H9 (cell line): ENCODE measurements around the gene CCDC63. TPM values are rescaled to one million over a fixed set of nuclear protein-coding genes. Genes with fewer than 3 reads are reported as not detected.

Experiments
- DNase-seq: peaks from one replicate; pipeline ENCODE4 v3.0.0-alpha.2; 2017
- H2AFZ ChIP-seq: one replicate; pipeline ENCODE4 v1.6.1; 2013; ENCODE audit warnings: mild to moderate bottlenecking, low read length, control low read depth, moderate library complexity
- H2AK5ac ChIP-seq: 2 replicates; pipeline ENCODE4 v1.6.1; 2013; ENCODE audit warnings: low read length, control low read depth, mixed read lengths; ENCODE audit not compliant: insufficient read length
- H2BK120ac ChIP-seq: one replicate; pipeline ENCODE4 v1.6.1; 2013; ENCODE audit warnings: low read depth, mild to moderate bottlenecking, low read length, control low read depth, inconsistent platforms; ENCODE audit not compliant: poor library complexity, severe bottlenecking
- H2BK12ac ChIP-seq: 2 replicates; pipeline ENCODE4 v1.6.1; 2013; ENCODE audit warnings: low read length, control low read depth, mixed read lengths, low read depth; ENCODE audit not compliant: insufficient read length
- H2BK15ac ChIP-seq: 2 replicates; pipeline ENCODE4 v1.6.1; 2013; ENCODE audit warnings: low read depth, low read length, control low read depth
- H2BK20ac ChIP-seq: one replicate; pipeline ENCODE4 v1.6.1; 2013; ENCODE audit warnings: low read depth, mild to moderate bottlenecking, low read length, control low read depth, inconsistent platforms; ENCODE audit not compliant: poor library complexity, severe bottlenecking
- H2BK5ac ChIP-seq: 2 replicates; pipeline ENCODE4 v1.6.1; 2013; ENCODE audit warnings: low read length, control low read depth, mixed read lengths; ENCODE audit not compliant: insufficient read length
- H3K14ac ChIP-seq: 2 replicates; pipeline ENCODE4 v1.6.1; 2013; ENCODE audit warnings: low read length, control low read depth; ENCODE audit not compliant: insufficient read depth
- H3K18ac ChIP-seq: 2 replicates; pipeline ENCODE4 v1.6.1; 2013; ENCODE audit warnings: low read depth, mild to moderate bottlenecking, mixed read lengths, low read length, control low read depth; ENCODE audit not compliant: insufficient read length
- H3K23ac ChIP-seq: 2 replicates; pipeline ENCODE4 v1.6.1; 2013; ENCODE audit warnings: low read length, control low read depth, mixed read lengths, low read depth; ENCODE audit not compliant: insufficient read length
- H3K23me2 ChIP-seq: 2 replicates; pipeline ENCODE4 v1.6.1; 2013; ENCODE audit warnings: low read depth, mild to moderate bottlenecking, mixed read lengths, low read length, control low read depth; ENCODE audit not compliant: insufficient read length, poor library complexity, severe bottlenecking
- H3K27ac ChIP-seq: 2 replicates; pipeline ENCODE4 v1.5.1; 2013; ENCODE audit warnings: low read length, control low read depth, mixed read lengths, low read depth; ENCODE audit not compliant: insufficient read length
- H3K27me3 ChIP-seq: 2 replicates; pipeline ENCODE4 v1.6.1; 2013; ENCODE audit warnings: low read length, control low read depth, inconsistent platforms; ENCODE audit not compliant: insufficient read depth
- H3K4ac ChIP-seq: 2 replicates; pipeline ENCODE4 v1.6.1; 2013; ENCODE audit warnings: low read depth, mild to moderate bottlenecking, control low read depth, inconsistent platforms, low read length, moderate library complexity
- H3K4me1 ChIP-seq: 2 replicates; pipeline ENCODE4 v1.6.1; 2013; ENCODE audit warnings: low read length, control low read depth, inconsistent platforms; ENCODE audit not compliant: insufficient read depth
- H3K4me2 ChIP-seq: 2 replicates; pipeline ENCODE4 v1.6.1; 2013; ENCODE audit warnings: low read length, control low read depth, mixed read lengths; ENCODE audit not compliant: insufficient read length, insufficient read depth
- H3K56ac ChIP-seq: 2 replicates; pipeline ENCODE4 v1.6.1; 2013; ENCODE audit warnings: low read depth, mild to moderate bottlenecking, mixed read lengths, low read length, control low read depth; ENCODE audit not compliant: insufficient read length
- H3K79me1 ChIP-seq: 2 replicates; pipeline ENCODE4 v1.6.1; 2013; ENCODE audit warnings: low read depth, mild to moderate bottlenecking, moderate library complexity, low read length, control low read depth, inconsistent platforms; ENCODE audit not compliant: insufficient read depth, poor library complexity, severe bottlenecking
- H3K79me2 ChIP-seq: 2 replicates; pipeline ENCODE4 v1.6.1; 2013; ENCODE audit warnings: low read length, control low read depth, inconsistent platforms; ENCODE audit not compliant: insufficient read depth
- H3K9ac ChIP-seq: 2 replicates; pipeline ENCODE4 v1.6.1; 2013; ENCODE audit warnings: low read length, control low read depth, mixed read lengths; ENCODE audit not compliant: insufficient read length; ENCODE audit errors: extremely low read depth
- H3K9me3 ChIP-seq: one replicate; pipeline ENCODE4 v1.6.1; 2013; ENCODE audit warnings: low read depth, low read length, inconsistent platforms; ENCODE audit not compliant: control insufficient read depth
- H3T11ph ChIP-seq: one replicate; pipeline ENCODE4 v1.6.1; 2013; ENCODE audit warnings: mild to moderate bottlenecking, low read length, control low read depth, inconsistent platforms
- H4K20me1 ChIP-seq: one replicate; pipeline ENCODE4 v1.6.1; 2013; ENCODE audit not compliant: control insufficient read depth, insufficient read length, insufficient read depth
- H4K5ac ChIP-seq: 2 replicates; pipeline ENCODE4 v1.6.1; 2013; ENCODE audit warnings: low read depth, mild to moderate bottlenecking, mixed read lengths, low read length, control low read depth; ENCODE audit not compliant: insufficient read length
- H4K8ac ChIP-seq: replicated peaks from 2 replicates; pipeline ENCODE4 v1.6.1; 2013; ENCODE audit warnings: low read length, control low read depth, mixed read lengths, low read depth; ENCODE audit not compliant: insufficient read length
- H4K91ac ChIP-seq: 2 replicates; pipeline ENCODE4 v1.6.1; 2013; ENCODE audit warnings: low read depth, mild to moderate bottlenecking, moderate library complexity, mixed read lengths, low read length, control low read depth; ENCODE audit not compliant: insufficient read length
- H3K27ac Mint-ChIP-seq, 3 experiments: 2 replicates in 2 of 3; 3 replicates in 1 of 3; pipeline ENCODE4 v1.8.0; 2020 to 2021; ENCODE audit warnings: mixed read lengths in 3 of 3, mild to moderate bottlenecking in 1 of 3, moderate library complexity in 1 of 3
- H3K27me3 Mint-ChIP-seq: 2 replicates; pipeline ENCODE4 v1.8.0; 2021; ENCODE audit warnings: low read depth, mild to moderate bottlenecking, moderate library complexity, mixed read lengths
- H3K36me3 Mint-ChIP-seq, 3 experiments: 2 replicates in 2 of 3; 3 replicates in 1 of 3; pipeline ENCODE4 v1.8.0; 2020 to 2021; ENCODE audit warnings: low read depth in 3 of 3, mixed read lengths in 3 of 3; ENCODE audit not compliant: insufficient read depth in 1 of 3
- H3K4me1 Mint-ChIP-seq, 2 experiments: 2 replicates each; pipeline ENCODE4 v1.8.0; 2020; ENCODE audit warnings: mixed read lengths in 2 of 2
- H3K4me3 Mint-ChIP-seq, 2 experiments: 2 replicates in 1 of 2; 3 replicates in 1 of 2; pipeline ENCODE4 v1.8.0; 2020 to 2021; ENCODE audit warnings: mild to moderate bottlenecking in 2 of 2, mixed read lengths in 2 of 2, moderate library complexity in 1 of 2
- H3K9me3 Mint-ChIP-seq, 2 experiments: 2 replicates in 1 of 2; 3 replicates in 1 of 2; pipeline ENCODE4 v1.8.0; 2020; ENCODE audit warnings: mild to moderate bottlenecking in 2 of 2, mixed read lengths in 2 of 2, moderate library complexity in 1 of 2
- WGBS: extraction: QIAGEN DNeasy Blood & Tissue Kit; methylation state at CpG from one replicate; pipeline ENCODE4 v1.1.7; 2013; ENCODE audit warnings: missing lambda C conversion rate, low lambda C conversion rate, mixed read lengths; ENCODE audit not compliant: insufficient read length; ENCODE audit errors: extremely low coverage; 5-methylcytosine and 5-hydroxymethylcytosine counted together
- total RNA-seq: library from RNA; stranded (reverse); gene quantifications from 2 replicates; pipeline ENCODE4 v1.2.1, GENCODE V29; 2021
- TF ChIP-seq, protein P1 (sequence below): fragments of 200-600 bp; sonication (generic); conservative IDR thresholded peaks from 3 replicates; pipeline ENCODE4 v1.8.0; 2021; ENCODE audit warnings: antibody characterized with exemption, mild to moderate bottlenecking

Gene CCDC63
- total RNA-seq, 1 experiment from 2014 or later, result 0.77 TPM

DNA sequence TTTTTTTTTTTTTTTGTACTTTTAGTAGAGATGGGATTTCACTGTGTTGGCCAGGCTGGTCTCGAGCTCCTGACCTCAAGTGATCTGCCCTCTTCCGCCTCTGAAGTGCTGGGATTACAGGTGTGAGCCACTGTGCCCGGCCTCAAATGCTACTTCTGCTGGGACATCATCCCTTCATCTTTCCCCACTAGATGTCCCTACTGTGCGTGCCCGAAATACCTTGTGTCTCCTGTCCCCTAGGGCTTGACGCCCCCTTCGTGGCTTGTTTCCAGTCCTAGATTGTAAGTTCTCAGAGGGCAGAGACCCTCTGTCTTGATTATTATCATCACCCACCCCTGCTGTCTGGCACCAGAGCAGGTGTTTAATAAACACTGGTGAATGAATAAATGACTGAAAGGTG, 14.9 kb downstream of the CCDC63 start:
- no peak overlapping the region for H4K8ac ChIP-seq

More for the DNA sequence above, 14.9 kb downstream of the CCDC63 start:
- H3K4me1 Mint-ChIP-seq, result peaks cover 44 to 59% of the 10 kb centered on the region in 2 experiments
- no peak overlapping the region for H3K4ac ChIP-seq
- no peak overlapping the region for H2BK5ac ChIP-seq
- no peaks in the 10 kb centered on the region; a peak in 1 of 7 replicates for H3K36me3 Mint-ChIP-seq
- H3K18ac ChIP-seq, result no peak overlapping the region
- no CpG with 5 or more reads among the region's 7 CpGs for WGBS
- no peak overlapping the region for H3K14ac ChIP-seq
- H2AK5ac ChIP-seq, result no peak overlapping the region
- no peaks in the 10 kb centered on the region for H3K79me1 ChIP-seq
- no peaks in the 10 kb centered on the region for H3K9me3 ChIP-seq
- H4K91ac ChIP-seq, result no peak overlapping the region
- no peak overlapping the region for H2BK20ac ChIP-seq
- H2BK120ac ChIP-seq, result no peak overlapping the region
- no peaks in the 10 kb centered on the region for H3K27me3 ChIP-seq
- no peak overlapping the region for H3K9ac ChIP-seq
- H3K56ac ChIP-seq, result no peak overlapping the region
- no peak overlapping the region for H3K4me3 Mint-ChIP-seq
- H3K4me2 ChIP-seq, result no peak overlapping the region
- no peak overlapping the region for H4K5ac ChIP-seq
- H3K27me3 Mint-ChIP-seq, result peaks cover 3% of the 10 kb centered on the region
- H2BK12ac ChIP-seq, result no peak overlapping the region
- peaks cover 7% of the 10 kb centered on the region; the same call in 1 of the 2 replicates for H3K4me1 ChIP-seq
- no peak overlapping the region for H3T11ph ChIP-seq
- H3K79me2 ChIP-seq, result no peaks in the 10 kb centered on the region
- TF ChIP-seq, protein P1, sequence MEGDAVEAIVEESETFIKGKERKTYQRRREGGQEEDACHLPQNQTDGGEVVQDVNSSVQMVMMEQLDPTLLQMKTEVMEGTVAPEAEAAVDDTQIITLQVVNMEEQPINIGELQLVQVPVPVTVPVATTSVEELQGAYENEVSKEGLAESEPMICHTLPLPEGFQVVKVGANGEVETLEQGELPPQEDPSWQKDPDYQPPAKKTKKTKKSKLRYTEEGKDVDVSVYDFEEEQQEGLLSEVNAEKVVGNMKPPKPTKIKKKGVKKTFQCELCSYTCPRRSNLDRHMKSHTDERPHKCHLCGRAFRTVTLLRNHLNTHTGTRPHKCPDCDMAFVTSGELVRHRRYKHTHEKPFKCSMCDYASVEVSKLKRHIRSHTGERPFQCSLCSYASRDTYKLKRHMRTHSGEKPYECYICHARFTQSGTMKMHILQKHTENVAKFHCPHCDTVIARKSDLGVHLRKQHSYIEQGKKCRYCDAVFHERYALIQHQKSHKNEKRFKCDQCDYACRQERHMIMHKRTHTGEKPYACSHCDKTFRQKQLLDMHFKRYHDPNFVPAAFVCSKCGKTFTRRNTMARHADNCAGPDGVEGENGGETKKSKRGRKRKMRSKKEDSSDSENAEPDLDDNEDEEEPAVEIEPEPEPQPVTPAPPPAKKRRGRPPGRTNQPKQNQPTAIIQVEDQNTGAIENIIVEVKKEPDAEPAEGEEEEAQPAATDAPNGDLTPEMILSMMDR, result peak; percentile 48; the same call in 2 of the 3 replicates
- H3K27ac ChIP-seq, result no peak overlapping the region
- no peak overlapping the region for H3K23ac ChIP-seq
- no peaks in the 10 kb centered on the region for H3K23me2 ChIP-seq
- H4K20me1 ChIP-seq, result no peaks in the 10 kb centered on the region
- no peaks in the 10 kb centered on the region; a peak in 1 of 5 replicates for H3K9me3 Mint-ChIP-seq
- H3K27ac Mint-ChIP-seq, result peak overlapping the region in 2 of 3 experiments; percentile 66 to 99; a peak in 5 of 7 replicates
- no peak overlapping the region for H2AFZ ChIP-seq
- peak; percentile 61 for DNase-seq
- H2BK15ac ChIP-seq, result no peak overlapping the region
